ENCODE data around the gene F5.

The F5 gene

DNA sequence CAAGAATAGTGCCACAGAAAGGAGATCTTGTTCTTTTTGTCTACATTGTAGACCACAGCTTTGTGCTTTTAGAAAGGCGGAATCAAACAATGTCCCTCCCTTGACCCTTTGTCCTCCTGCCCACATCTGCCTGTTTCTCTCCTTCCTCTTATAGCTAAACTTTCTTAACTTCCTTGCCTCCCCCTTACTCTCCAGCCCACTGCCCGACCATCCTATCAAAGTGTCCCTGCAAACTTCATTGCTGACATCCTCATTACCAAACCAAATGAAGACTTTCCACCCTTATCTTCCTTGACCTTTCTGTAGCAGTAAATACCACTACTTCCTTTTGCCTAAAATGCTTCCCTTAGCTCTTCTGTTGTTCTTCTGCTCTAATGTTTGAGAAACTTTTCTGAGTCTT lies 38.6 kb upstream of the F5 start:
- no peak for DNase-seq (ENCODE audit: low read depth, low spot score)

GRCh38 chr1:169624122-169624521 lies 37.8 kb upstream of the F5 start:
- TF ChIP-seq CTCF (IDR thresholded peaks at IDR 0.05; ENCODE audit: insufficient read depth, low read length, missing control alignments): no peak
- ChIA-PET POLR2A (no interaction called here), CTCF (no interaction called here)
- no peak for DNase-seq (ENCODE audit: low read depth, low spot score)
- H3K4me3 ChIP-seq (ENCODE audit: low read depth, low read length): no peak overlapping the region

More for the DNA sequence above, 38.6 kb upstream of the F5 start:
- CTCF ChIA-PET: no interaction called here
- POLR2A ChIA-PET: no interaction called here
- H3K4me3 ChIP-seq (ENCODE audit: low read depth, low read length): no peak overlapping the region
- no peak for TF ChIP-seq CTCF (IDR thresholded peaks at IDR 0.05; ENCODE audit: insufficient read depth, low read length, missing control alignments)

GRCh38 chr1:169623132-169623926 lies 37.0 kb upstream of the F5 start:
- CTCF ChIA-PET: no interaction called here
- no peak for TF ChIP-seq CTCF (IDR thresholded peaks at IDR 0.05; ENCODE audit: insufficient read depth, low read length, missing control alignments)
- no peak for DNase-seq (ENCODE audit: low read depth, low spot score)
- POLR2A ChIA-PET: no interaction called here
- H3K4me3 ChIP-seq (ENCODE audit: low read depth, low read length): no peak overlapping the region

- no peak for DNase-seq (ENCODE audit: low read depth, low spot score)
- no peak overlapping the region for H3K4me3 ChIP-seq (ENCODE audit: low read depth, low read length)
- CTCF ChIA-PET: no interaction called here
- no peak for TF ChIP-seq CTCF (IDR thresholded peaks at IDR 0.05; ENCODE audit: insufficient read depth, low read length, missing control alignments)
- POLR2A ChIA-PET: no interaction called here
Observed at GRCh38 chr1:169620565-169620964, 34.3 kb upstream of the F5 start.

DNA sequence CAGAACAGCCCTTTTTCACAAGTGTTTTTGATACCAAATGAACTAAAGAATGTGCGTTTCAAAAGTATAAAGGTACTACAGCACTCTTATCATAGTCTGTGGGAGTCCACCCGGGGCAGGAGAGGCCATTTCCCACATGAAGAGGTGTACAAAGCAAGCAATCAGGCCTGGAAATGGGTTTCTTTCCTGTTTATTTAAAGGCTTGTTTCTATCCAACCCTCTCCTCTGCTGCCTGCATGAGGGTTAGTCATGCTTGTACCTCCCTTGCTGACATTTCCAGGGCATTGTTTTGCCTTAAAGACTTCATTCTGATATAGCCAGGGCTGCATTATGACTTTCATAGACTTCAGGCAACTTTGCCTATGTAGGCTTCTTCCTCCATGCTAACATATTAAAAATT lies 32.1 kb upstream of the F5 start:
- no peak overlapping the region for H3K4me3 ChIP-seq (ENCODE audit: low read depth, low read length)
- TF ChIP-seq CTCF (IDR thresholded peaks at IDR 0.05; ENCODE audit: insufficient read depth, low read length, missing control alignments): no peak
- POLR2A ChIA-PET: no interaction called here
- no peak for DNase-seq (ENCODE audit: low read depth, low spot score)
- CTCF ChIA-PET: no interaction called here

- DNase-seq (ENCODE audit: low read depth, low spot score): no peak
- TF ChIP-seq CTCF (IDR thresholded peaks at IDR 0.05; ENCODE audit: insufficient read depth, low read length, missing control alignments): no peak
- POLR2A ChIA-PET: no interaction called here
- CTCF ChIA-PET: interaction anchor here (1.2 kb wide), 1 partner anchor 14 kb away, joined by 3 read pairs; no protein-coding TSS in a partner anchor
- H3K4me3 ChIP-seq (ENCODE audit: low read depth, low read length): no peak overlapping the region
Observed at GRCh38 chr1:169615803-169616202, 29.5 kb upstream of the F5 start.
